ENCODE measurements around the gene ADAM33. TPM values are rescaled to one million over a fixed set of nuclear protein-coding genes. Genes with fewer than 3 reads are reported as not detected.

ADAM33 gene
- total and polyA plus RNA-seq, 2 experiments from 2014 or later = 2.8 to 6.0 TPM

DNA sequence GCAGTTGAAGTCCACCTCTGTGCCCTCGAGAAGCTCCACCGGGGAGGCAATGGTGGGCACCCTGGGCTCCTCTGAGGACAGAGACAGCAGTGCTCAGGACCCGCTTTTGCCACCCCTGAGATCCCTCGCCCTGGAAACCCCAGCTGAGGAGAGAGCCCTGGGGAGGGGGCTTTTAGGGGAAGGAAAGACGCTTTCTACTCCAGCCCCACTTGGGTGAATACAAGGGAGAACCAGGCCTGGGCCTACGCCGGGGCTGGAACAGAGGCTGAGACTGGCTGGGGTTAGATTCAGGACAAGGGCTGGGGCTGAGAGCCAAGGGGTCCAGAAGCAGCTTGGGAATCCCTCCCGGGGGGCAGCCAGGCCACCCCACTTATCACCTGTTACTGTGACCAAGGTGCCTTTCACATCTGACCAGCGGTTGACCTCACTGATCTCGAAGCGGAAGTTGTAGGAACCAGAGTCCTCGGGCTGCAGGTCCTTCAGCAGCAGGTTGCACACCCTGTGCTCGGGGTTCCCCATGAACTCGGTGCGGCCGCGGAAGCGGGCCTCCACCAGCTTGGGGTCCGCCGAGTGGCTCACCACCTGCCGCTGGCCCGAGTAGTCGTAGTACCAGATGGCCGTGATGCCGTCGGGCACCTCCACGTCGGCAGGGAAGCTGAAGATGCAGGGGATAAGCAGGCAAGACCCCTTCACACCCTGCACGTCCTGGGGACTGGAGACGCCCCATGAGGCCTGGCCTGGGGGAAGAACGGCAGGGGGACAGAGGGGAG is 24.3 kb upstream of the ADAM33 start (continued):
- TF ChIP-seq, protein P1, sequence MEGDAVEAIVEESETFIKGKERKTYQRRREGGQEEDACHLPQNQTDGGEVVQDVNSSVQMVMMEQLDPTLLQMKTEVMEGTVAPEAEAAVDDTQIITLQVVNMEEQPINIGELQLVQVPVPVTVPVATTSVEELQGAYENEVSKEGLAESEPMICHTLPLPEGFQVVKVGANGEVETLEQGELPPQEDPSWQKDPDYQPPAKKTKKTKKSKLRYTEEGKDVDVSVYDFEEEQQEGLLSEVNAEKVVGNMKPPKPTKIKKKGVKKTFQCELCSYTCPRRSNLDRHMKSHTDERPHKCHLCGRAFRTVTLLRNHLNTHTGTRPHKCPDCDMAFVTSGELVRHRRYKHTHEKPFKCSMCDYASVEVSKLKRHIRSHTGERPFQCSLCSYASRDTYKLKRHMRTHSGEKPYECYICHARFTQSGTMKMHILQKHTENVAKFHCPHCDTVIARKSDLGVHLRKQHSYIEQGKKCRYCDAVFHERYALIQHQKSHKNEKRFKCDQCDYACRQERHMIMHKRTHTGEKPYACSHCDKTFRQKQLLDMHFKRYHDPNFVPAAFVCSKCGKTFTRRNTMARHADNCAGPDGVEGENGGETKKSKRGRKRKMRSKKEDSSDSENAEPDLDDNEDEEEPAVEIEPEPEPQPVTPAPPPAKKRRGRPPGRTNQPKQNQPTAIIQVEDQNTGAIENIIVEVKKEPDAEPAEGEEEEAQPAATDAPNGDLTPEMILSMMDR (conservative IDR thresholded peaks at IDR 0.05; ENCODE audit: low read depth in 2 of 2) = no peak

DNA sequence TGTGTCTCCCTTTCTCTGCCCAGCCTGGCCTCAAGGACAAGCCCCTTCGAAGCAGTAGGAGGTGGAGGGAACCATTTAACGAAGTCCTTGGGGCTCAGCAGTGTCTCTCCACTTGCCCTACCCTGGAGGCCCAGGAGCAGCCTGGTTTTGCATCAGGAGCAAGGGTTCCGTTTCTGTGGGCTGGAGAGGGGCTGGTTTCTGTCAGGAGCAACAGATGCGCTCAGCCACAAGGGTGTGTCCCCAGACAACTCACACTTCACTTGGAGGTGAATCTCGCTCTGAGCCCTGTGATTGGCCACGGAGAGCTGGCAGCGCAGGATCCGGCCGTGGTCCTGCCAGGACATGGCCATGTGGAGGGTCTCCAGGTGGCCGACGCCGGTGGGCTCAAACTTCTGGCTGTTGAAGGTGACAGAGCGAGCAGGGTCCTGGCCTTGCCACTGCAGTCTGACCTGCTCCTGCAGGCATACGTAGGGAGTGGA is 23.7 kb upstream of the ADAM33 start:
- H3F3A ChIP-seq (replicated peaks; ENCODE audit: low read depth) = no peaks in the 10 kb centered on the region
- no peaks in the 10 kb centered on the region for H3K27me3 ChIP-seq (ENCODE audit: insufficient read depth)
- Mint-ChIP-seq H3K4me1 (no peaks in the 10 kb centered on the region), H3K36me3 (ENCODE audit: low read depth) (no peaks in the 10 kb centered on the region), H3K9me3 (no peaks in the 10 kb centered on the region), H3K27ac (no peak overlapping the region), H3K27me3 (ENCODE audit: insufficient read depth, low read depth, poor library complexity) (peaks cover 5% of the 10 kb centered on the region), H3K4me3 (no peak overlapping the region)
- no peak overlapping the region for H2AFZ ChIP-seq
- H3K79me2 ChIP-seq (replicated peaks; ENCODE audit: insufficient read depth) = no peaks in the 10 kb centered on the region
- no peaks in the 10 kb centered on the region for H3K9me2 ChIP-seq (ENCODE audit: insufficient read depth)
- ATAC-seq (peak; percentile 36), DNase-seq (ENCODE audit: low spot score) (no peak)
- H3K4me3 ChIP-seq = no peak overlapping the region
- no peak overlapping the region for H3K4me2 ChIP-seq
- no peaks in the 10 kb centered on the region for H4K20me1 ChIP-seq (replicated peaks; ENCODE audit: insufficient read depth)
- no peaks in the 10 kb centered on the region for H3K4me1 ChIP-seq (ENCODE audit: insufficient read depth)
- H3K27ac ChIP-seq (ENCODE audit: low read depth) = no peak overlapping the region
- H3K36me3 ChIP-seq (ENCODE audit: insufficient read depth) = no peaks in the 10 kb centered on the region
- no peak for TF ChIP-seq EZH2phosphoT487 (IDR thresholded peaks at IDR 0.05; ENCODE audit: unreplicated experiment)
- TF ChIP-seq, protein P2, sequence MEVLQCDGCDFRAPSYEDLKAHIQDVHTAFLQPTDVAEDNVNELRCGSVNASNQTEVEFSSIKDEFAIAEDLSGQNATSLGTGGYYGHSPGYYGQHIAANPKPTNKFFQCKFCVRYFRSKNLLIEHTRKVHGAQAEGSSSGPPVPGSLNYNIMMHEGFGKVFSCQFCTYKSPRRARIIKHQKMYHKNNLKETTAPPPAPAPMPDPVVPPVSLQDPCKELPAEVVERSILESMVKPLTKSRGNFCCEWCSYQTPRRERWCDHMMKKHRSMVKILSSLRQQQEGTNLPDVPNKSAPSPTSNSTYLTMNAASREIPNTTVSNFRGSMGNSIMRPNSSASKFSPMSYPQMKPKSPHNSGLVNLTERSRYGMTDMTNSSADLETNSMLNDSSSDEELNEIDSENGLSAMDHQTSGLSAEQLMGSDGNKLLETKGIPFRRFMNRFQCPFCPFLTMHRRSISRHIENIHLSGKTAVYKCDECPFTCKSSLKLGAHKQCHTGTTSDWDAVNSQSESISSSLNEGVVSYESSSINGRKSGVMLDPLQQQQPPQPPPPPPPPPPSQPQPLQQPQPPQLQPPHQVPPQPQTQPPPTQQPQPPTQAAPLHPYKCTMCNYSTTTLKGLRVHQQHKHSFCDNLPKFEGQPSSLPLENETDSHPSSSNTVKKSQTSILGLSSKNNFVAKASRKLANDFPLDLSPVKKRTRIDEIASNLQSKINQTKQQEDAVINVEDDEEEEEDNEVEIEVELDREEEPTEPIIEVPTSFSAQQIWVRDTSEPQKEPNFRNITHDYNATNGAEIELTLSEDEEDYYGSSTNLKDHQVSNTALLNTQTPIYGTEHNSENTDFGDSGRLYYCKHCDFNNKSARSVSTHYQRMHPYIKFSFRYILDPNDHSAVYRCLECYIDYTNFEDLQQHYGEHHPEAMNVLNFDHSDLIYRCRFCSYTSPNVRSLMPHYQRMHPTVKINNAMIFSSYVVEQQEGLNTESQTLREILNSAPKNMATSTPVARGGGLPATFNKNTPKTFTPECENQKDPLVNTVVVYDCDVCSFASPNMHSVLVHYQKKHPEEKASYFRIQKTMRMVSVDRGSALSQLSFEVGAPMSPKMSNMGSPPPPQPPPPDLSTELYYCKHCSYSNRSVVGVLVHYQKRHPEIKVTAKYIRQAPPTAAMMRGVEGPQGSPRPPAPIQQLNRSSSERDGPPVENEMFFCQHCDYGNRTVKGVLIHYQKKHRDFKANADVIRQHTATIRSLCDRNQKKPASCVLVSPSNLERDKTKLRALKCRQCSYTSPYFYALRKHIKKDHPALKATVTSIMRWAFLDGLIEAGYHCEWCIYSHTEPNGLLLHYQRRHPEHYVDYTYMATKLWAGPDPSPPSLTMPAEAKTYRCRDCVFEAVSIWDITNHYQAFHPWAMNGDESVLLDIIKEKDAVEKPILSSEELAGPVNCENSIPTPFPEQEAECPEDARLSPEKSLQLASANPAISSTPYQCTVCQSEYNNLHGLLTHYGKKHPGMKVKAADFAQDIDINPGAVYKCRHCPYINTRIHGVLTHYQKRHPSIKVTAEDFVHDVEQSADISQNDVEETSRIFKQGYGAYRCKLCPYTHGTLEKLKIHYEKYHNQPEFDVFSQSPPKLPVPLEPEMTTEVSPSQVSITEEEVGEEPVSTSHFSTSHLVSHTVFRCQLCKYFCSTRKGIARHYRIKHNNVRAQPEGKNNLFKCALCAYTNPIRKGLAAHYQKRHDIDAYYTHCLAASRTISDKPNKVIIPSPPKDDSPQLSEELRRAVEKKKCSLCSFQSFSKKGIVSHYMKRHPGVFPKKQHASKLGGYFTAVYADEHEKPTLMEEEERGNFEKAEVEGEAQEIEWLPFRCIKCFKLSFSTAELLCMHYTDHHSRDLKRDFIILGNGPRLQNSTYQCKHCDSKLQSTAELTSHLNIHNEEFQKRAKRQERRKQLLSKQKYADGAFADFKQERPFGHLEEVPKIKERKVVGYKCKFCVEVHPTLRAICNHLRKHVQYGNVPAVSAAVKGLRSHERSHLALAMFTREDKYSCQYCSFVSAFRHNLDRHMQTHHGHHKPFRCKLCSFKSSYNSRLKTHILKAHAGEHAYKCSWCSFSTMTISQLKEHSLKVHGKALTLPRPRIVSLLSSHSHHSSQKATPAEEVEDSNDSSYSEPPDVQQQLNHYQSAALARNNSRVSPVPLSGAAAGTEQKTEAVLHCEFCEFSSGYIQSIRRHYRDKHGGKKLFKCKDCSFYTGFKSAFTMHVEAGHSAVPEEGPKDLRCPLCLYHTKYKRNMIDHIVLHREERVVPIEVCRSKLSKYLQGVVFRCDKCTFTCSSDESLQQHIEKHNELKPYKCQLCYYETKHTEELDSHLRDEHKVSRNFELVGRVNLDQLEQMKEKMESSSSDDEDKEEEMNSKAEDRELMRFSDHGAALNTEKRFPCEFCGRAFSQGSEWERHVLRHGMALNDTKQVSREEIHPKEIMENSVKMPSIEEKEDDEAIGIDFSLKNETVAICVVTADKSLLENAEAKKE (CRISPR knock-in tag; IDR thresholded peaks at IDR 0.05) = no peak
- no peak for TF ChIP-seq NANOG (IDR thresholded peaks at IDR 0.05; ENCODE audit: borderline replicate concordance)
- no peak for TF ChIP-seq JUNB (IDR thresholded peaks at IDR 0.05; ENCODE audit: unreplicated experiment)
- TF ChIP-seq STAT1 (IDR thresholded peaks at IDR 0.05; ENCODE audit: unreplicated experiment) = no peak
- no peak for TF ChIP-seq EZH2 (IDR thresholded peaks at IDR 0.05; ENCODE audit: low read depth, unreplicated experiment)
- TF ChIP-seq, protein P3, sequence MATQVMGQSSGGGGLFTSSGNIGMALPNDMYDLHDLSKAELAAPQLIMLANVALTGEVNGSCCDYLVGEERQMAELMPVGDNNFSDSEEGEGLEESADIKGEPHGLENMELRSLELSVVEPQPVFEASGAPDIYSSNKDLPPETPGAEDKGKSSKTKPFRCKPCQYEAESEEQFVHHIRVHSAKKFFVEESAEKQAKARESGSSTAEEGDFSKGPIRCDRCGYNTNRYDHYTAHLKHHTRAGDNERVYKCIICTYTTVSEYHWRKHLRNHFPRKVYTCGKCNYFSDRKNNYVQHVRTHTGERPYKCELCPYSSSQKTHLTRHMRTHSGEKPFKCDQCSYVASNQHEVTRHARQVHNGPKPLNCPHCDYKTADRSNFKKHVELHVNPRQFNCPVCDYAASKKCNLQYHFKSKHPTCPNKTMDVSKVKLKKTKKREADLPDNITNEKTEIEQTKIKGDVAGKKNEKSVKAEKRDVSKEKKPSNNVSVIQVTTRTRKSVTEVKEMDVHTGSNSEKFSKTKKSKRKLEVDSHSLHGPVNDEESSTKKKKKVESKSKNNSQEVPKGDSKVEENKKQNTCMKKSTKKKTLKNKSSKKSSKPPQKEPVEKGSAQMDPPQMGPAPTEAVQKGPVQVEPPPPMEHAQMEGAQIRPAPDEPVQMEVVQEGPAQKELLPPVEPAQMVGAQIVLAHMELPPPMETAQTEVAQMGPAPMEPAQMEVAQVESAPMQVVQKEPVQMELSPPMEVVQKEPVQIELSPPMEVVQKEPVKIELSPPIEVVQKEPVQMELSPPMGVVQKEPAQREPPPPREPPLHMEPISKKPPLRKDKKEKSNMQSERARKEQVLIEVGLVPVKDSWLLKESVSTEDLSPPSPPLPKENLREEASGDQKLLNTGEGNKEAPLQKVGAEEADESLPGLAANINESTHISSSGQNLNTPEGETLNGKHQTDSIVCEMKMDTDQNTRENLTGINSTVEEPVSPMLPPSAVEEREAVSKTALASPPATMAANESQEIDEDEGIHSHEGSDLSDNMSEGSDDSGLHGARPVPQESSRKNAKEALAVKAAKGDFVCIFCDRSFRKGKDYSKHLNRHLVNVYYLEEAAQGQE (IDR thresholded peaks at IDR 0.05; ENCODE audit: unreplicated experiment) = no peak
- no peak for TF ChIP-seq CREB1 (CRISPR knock-in tag; IDR thresholded peaks at IDR 0.05; ENCODE audit: low read depth)
- TF ChIP-seq POLR2AphosphoS5 (IDR thresholded peaks at IDR 0.05; ENCODE audit: low read depth) = no peak
- no peak for TF ChIP-seq ZNF114 (CRISPR knock-in tag; IDR thresholded peaks at IDR 0.05)
- TF ChIP-seq, protein P4, sequence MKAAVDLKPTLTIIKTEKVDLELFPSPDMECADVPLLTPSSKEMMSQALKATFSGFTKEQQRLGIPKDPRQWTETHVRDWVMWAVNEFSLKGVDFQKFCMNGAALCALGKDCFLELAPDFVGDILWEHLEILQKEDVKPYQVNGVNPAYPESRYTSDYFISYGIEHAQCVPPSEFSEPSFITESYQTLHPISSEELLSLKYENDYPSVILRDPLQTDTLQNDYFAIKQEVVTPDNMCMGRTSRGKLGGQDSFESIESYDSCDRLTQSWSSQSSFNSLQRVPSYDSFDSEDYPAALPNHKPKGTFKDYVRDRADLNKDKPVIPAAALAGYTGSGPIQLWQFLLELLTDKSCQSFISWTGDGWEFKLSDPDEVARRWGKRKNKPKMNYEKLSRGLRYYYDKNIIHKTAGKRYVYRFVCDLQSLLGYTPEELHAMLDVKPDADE (IDR thresholded peaks at IDR 0.05) = no peak
